ENCODE measurements around the gene FSHR.

FSHR gene

GRCh38 chr2:49041061-49041460 lies 113.3 kb downstream of the FSHR start:
- H3K4me3 ChIP-seq (ENCODE audit: low read length), result no peak overlapping the region
- DNase-seq (ENCODE audit: low read depth), result no peak
- no peak for TF ChIP-seq CTCF (conservative IDR thresholded peaks at IDR 0.05; ENCODE audit: low read length)

- DNase-seq (ENCODE audit: low read depth), result no peak
- H3K4me3 ChIP-seq (ENCODE audit: low read length), result no peak overlapping the region
- no peak for TF ChIP-seq CTCF (conservative IDR thresholded peaks at IDR 0.05; ENCODE audit: low read length)
Observed at GRCh38 chr2:49037197-49037596, 117.1 kb downstream of the FSHR start.

GRCh38 chr2:49035481-49035880 lies 118.8 kb downstream of the FSHR start:
- no peak for DNase-seq (ENCODE audit: low read depth)
- no peak overlapping the region for H3K4me3 ChIP-seq (ENCODE audit: low read length)
- no peak for TF ChIP-seq CTCF (conservative IDR thresholded peaks at IDR 0.05; ENCODE audit: low read length)

GRCh38 chr2:49033394-49034185 lies 120.7 kb downstream of the FSHR start:
- H3K4me3 ChIP-seq (ENCODE audit: low read length), result no peak overlapping the region
- no peak for DNase-seq (ENCODE audit: low read depth)
- TF ChIP-seq CTCF (conservative IDR thresholded peaks at IDR 0.05; ENCODE audit: low read length), result no peak

GRCh38 chr2:49032936-49033335 lies 121.4 kb downstream of the FSHR start:
- no peak overlapping the region for H3K4me3 ChIP-seq (ENCODE audit: low read length)
- no peak for TF ChIP-seq CTCF (conservative IDR thresholded peaks at IDR 0.05; ENCODE audit: low read length)
- no peak for DNase-seq (ENCODE audit: low read depth)

- no peak for TF ChIP-seq CTCF (conservative IDR thresholded peaks at IDR 0.05; ENCODE audit: low read length)
- DNase-seq (ENCODE audit: low read depth), result no peak
- H3K4me3 ChIP-seq (ENCODE audit: low read length), result no peak overlapping the region
Observed at GRCh38 chr2:49032126-49032525, 122.2 kb downstream of the FSHR start.

- DNase-seq (ENCODE audit: low read depth), result no peak
- TF ChIP-seq CTCF (conservative IDR thresholded peaks at IDR 0.05; ENCODE audit: low read length), result no peak
Observed at GRCh38 chr2:49029406-49029805, 124.9 kb downstream of the FSHR start.

More at GRCh38 chr2:49029406-49029805, 124.9 kb downstream of the FSHR start:
- H3K4me3 ChIP-seq (ENCODE audit: low read length), result no peak overlapping the region
